Loucy (cell line): ENCODE results near the gene DCLRE1C.
"Not testable (repeated sequence)": the region's sequence is repeated elsewhere in the genome, so short reads cannot be mapped to it uniquely, and the experiment has no call there.

Source experiments
- CTCF ChIP-seq: fragments of 200-600 bp; sonication (generic); conservative IDR thresholded peaks from 2 replicates; pipeline ENCODE4 v1.5.1; 2014; ENCODE audit warnings: mild to moderate bottlenecking, antibody characterized with exemption, low read length
- EZH2phosphoT487 ChIP-seq: fragments of 200-600 bp; IDR thresholded peaks from 2 replicates; pipeline ENCODE4 v1.6.1; 2018; ENCODE audit warnings: antibody characterized with exemption, mild to moderate bottlenecking, moderate library complexity, borderline replicate concordance

- not testable (repeated sequence) for TF ChIP-seq CTCF, EZH2phosphoT487
Observed at GRCh38 chr10:14942147-14942949, 11.5 kb downstream of the DCLRE1C start.
